ENCODE measurements around the gene OR2A2. TPM values are rescaled to one million over a fixed set of nuclear protein-coding genes. Genes with fewer than 3 reads are reported as not detected.

The OR2A2 gene
- total RNA-seq, 4 donors from 2014 or later, result not detected

GRCh38 chr7:144085978-144086377 lies 23.4 kb upstream of the OR2A2 start, which contains the start of gene OR2A12:
TSS of gene OR2A12 (plus strand) at chr7:144086278. CDS start at chr7:144095108, 8,830 bp downstream.
- intact Hi-C loops (cut with DNase I; ENCODE audit: low total_unique reads), result no loop called here
- H3K27me3 ChIP-seq, result no peaks in the 10 kb centered on the region

GRCh38 chr7:144086730-144087129 lies 22.7 kb upstream of the OR2A2 start:
- no peak for TF ChIP-seq CTCF (IDR thresholded peaks at IDR 0.05)
- no peak for TF ChIP-seq POLR2A (IDR thresholded peaks at IDR 0.05)
- Histone ChIP-seq H3K27me3 (no peaks in the 10 kb centered on the region), H3K4me1 (no peaks in the 10 kb centered on the region), H3K27ac (no peak overlapping the region), H3K4me3 (no peak overlapping the region), H3K9me3 (no peaks in the 10 kb centered on the region), H3K36me3 (peaks cover 0 to 4% of the 10 kb centered on the region in 2 donors)
- intact Hi-C loops (cut with DNase I; ENCODE audit: low total_unique reads), result no loop called here
- DNase-seq, result no peak

More at GRCh38 chr7:144085978-144086377, 23.4 kb upstream of the OR2A2 start, which contains the start of gene OR2A12:
- no peak for TF ChIP-seq POLR2A (IDR thresholded peaks at IDR 0.05)
- TF ChIP-seq CTCF (IDR thresholded peaks at IDR 0.05), result no peak
- Histone ChIP-seq H3K9me3 (no peaks in the 10 kb centered on the region), H3K4me3 (no peak within 1 kb of the TSS), H3K4me1 (no peaks in the 10 kb centered on the region), H3K36me3 (peaks cover 0 to 4% of the 10 kb centered on the region in 2 donors), H3K27ac (no peak within 1 kb of the TSS)
- DNase-seq, result no peak

DNA sequence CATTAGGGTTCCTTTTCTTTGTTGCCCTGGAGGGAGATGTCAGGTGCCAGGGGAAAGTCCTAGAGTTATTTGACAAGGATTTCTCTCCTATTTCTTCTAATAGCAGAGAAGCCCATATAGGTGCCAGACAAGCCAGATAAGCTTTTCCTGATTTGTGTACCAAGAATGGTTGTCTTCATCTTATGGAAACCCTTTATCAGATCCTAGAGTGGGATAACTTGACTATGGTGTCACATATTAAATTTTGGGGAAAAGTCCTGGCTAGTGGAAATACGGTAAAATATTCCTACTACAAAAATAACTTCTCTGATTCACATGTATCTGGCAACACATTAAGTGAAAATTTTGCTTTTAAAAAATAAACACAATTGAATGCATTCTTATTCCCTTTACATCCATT lies 22.2 kb upstream of the OR2A2 start:
- no peaks in the 10 kb centered on the region for H3K4me1 ChIP-seq
- H3K36me3 ChIP-seq, result peaks cover 0 to 4% of the 10 kb centered on the region in 2 donors
- no peaks in the 10 kb centered on the region for H3K9me3 ChIP-seq
- H3K27me3 ChIP-seq, result no peaks in the 10 kb centered on the region
- intact Hi-C loops (cut with DNase I; ENCODE audit: low total_unique reads), result no loop called here
- no peak for DNase-seq
- TF ChIP-seq CTCF (IDR thresholded peaks at IDR 0.05) (no peak), POLR2A (IDR thresholded peaks at IDR 0.05) (no peak)
- no peak overlapping the region for H3K4me3 ChIP-seq
- H3K27ac ChIP-seq, result no peak overlapping the region

GRCh38 chr7:144090667-144091066 lies 18.7 kb upstream of the OR2A2 start:
- DNase-seq, result no peak
- Histone ChIP-seq H3K27me3 (no peaks in the 10 kb centered on the region), H3K36me3 (no peaks in the 10 kb centered on the region), H3K4me3 (no peak overlapping the region), H3K27ac (no peak overlapping the region), H3K4me1 (no peaks in the 10 kb centered on the region), H3K9me3 (no peaks in the 10 kb centered on the region)
- intact Hi-C loops (cut with DNase I; ENCODE audit: low total_unique reads), result no loop called here
- TF ChIP-seq POLR2A (IDR thresholded peaks at IDR 0.05) (no peak), CTCF (IDR thresholded peaks at IDR 0.05) (no peak)

DNA sequence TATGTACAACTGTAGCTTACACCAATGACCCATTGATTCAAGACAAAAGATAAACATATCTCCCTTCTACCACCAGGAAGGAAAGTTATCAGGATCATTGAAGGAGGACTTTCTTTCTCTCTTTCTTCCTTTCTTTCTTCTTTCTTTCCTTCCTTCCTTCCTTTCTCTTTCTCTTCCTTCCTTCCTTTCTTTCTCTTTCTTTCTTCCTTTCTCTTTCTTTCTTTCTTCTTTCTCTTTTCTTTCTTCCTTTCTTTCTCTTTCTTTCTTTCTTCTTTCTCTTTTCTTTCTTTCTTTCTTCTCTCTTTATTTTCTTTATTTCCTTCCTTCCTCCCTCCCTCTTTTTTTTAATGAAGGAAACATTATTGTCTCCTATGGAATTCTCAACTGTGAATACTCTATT lies 10.6 kb upstream of the OR2A2 start:
- H3K36me3 ChIP-seq, result no peaks in the 10 kb centered on the region
- H3K27me3 ChIP-seq, result no peaks in the 10 kb centered on the region
- no peaks in the 10 kb centered on the region for H3K9me3 ChIP-seq
- DNase-seq, result no peak
- TF ChIP-seq CTCF (IDR thresholded peaks at IDR 0.05), result no peak
- no peak for TF ChIP-seq POLR2A (IDR thresholded peaks at IDR 0.05)
- no peak overlapping the region for H3K27ac ChIP-seq
- intact Hi-C loops (cut with DNase I; ENCODE audit: low total_unique reads), result no loop called here
- no peaks in the 10 kb centered on the region for H3K4me1 ChIP-seq
- no peak overlapping the region for H3K4me3 ChIP-seq

Data from uterus (tissue), 4 donors.